Central memory CD4-positive, alpha-beta T cell (primary cell): Measurements from ENCODE around the gene PNPLA1.

ENCODE experiments used
- DNase-seq: peaks from one replicate; pipeline ENCODE4 v3.0.0; 2022

The PNPLA1 gene

GRCh38 chr6:36246506-36247268 lies 23.2 kb upstream of the PNPLA1 start:
- no peak for DNase-seq

- no peak for DNase-seq
Measured at GRCh38 chr6:36247693-36248092, 22.2 kb upstream of the PNPLA1 start.

GRCh38 chr6:36248980-36249379 lies 20.9 kb upstream of the PNPLA1 start:
- no peak for DNase-seq

GRCh38 chr6:36249536-36249935 lies 20.3 kb upstream of the PNPLA1 start:
- no peak for DNase-seq

- no peak for DNase-seq
Measured at GRCh38 chr6:36252005-36252404, 17.9 kb upstream of the PNPLA1 start.

- no peak for DNase-seq
Measured at GRCh38 chr6:36263390-36264000, 6.4 kb upstream of the PNPLA1 start.

GRCh38 chr6:36265744-36266143 lies 4.1 kb upstream of the PNPLA1 start:
- no peak for DNase-seq

GRCh38 chr6:36266913-36267644 lies 2.8 kb upstream of the PNPLA1 start:
- no peak for DNase-seq

- DNase-seq: no peak
Measured at GRCh38 chr6:36267731-36268477, 2.0 kb upstream of the PNPLA1 start.

- DNase-seq: no peak
Measured at GRCh38 chr6:36268478-36269275, 1.2 kb upstream of the PNPLA1 start.

GRCh38 chr6:36272234-36272633 lies 2.4 kb downstream of the PNPLA1 start:
- DNase-seq: no peak

- DNase-seq: no peak
Measured at GRCh38 chr6:36273067-36273466, 3.2 kb downstream of the PNPLA1 start.

GRCh38 chr6:36273802-36274514 lies 4.1 kb downstream of the PNPLA1 start:
- no peak for DNase-seq

GRCh38 chr6:36276581-36277536 lies 7.0 kb downstream of the PNPLA1 start:
- DNase-seq: no peak

- no peak for DNase-seq
Measured at GRCh38 chr6:36277946-36278470, 8.1 kb downstream of the PNPLA1 start.

- DNase-seq: no peak
Measured at GRCh38 chr6:36280467-36280866, 10.6 kb downstream of the PNPLA1 start.

GRCh38 chr6:36280983-36281382 lies 11.1 kb downstream of the PNPLA1 start:
- DNase-seq: no peak

- DNase-seq: no peak
Measured at GRCh38 chr6:36283608-36284007, 13.7 kb downstream of the PNPLA1 start.

- no peak for DNase-seq
Measured at GRCh38 chr6:36284359-36284758, 14.5 kb downstream of the PNPLA1 start.

GRCh38 chr6:36285187-36285671 lies 15.4 kb downstream of the PNPLA1 start:
- no peak for DNase-seq
